Stimulated activated CD8-positive, alpha-beta memory T cell treated with anti-CD3 and anti-CD28 coated beads, Interleukin-12 subunit alpha, Interleukin-12 subunit beta, amount 100 ng/mL, for 4 hours (primary cell): ENCODE data around the gene NT5E.
"Not testable (repeated sequence)": the region's sequence is repeated elsewhere in the genome, so short reads cannot be mapped to it uniquely, and the experiment has no call there.

Source experiments
- DNase-seq: peaks from one replicate; pipeline ENCODE4 v3.0.0-alpha.2; 2020; ENCODE audit warnings: low read depth

Gene NT5E

GRCh38 chr6:85449818-85450759 is at the start of gene NT5E:
Gene NT5E (plus strand): TSS chr6:85450083. CDS start chr6:85450140, 57 bp downstream.
- no peak for DNase-seq

GRCh38 chr6:85400331-85400730 is 49.6 kb upstream of the NT5E start:
- no peak for DNase-seq

GRCh38 chr6:85401186-85402021 is 48.5 kb upstream of the NT5E start:
- no peak for DNase-seq

- no peak for DNase-seq
These were observed 47.8 kb upstream of the NT5E start for GRCh38 chr6:85402071-85402470.

- no peak for DNase-seq
These were observed 47.0 kb upstream of the NT5E start for GRCh38 chr6:85402922-85403321.

- DNase-seq = no peak
These were observed 46.4 kb upstream of the NT5E start for GRCh38 chr6:85403331-85404015.

GRCh38 chr6:85404016-85404563 is 45.8 kb upstream of the NT5E start:
- not testable (repeated sequence) for DNase-seq

- DNase-seq = no peak
These were observed 45.2 kb upstream of the NT5E start for GRCh38 chr6:85404564-85405174.

GRCh38 chr6:85405175-85405852 is 44.6 kb upstream of the NT5E start:
- DNase-seq = no peak

GRCh38 chr6:85405853-85406198 is 44.1 kb upstream of the NT5E start:
- no peak for DNase-seq

- no peak for DNase-seq
These were observed 43.2 kb upstream of the NT5E start for GRCh38 chr6:85406641-85407075.

- no peak for DNase-seq
These were observed 41.8 kb upstream of the NT5E start for GRCh38 chr6:85408039-85408438.

- no peak for DNase-seq
These were observed 36.9 kb upstream of the NT5E start for GRCh38 chr6:85412911-85413430.

GRCh38 chr6:85416049-85416448 is 33.8 kb upstream of the NT5E start:
- DNase-seq = no peak

- DNase-seq = no peak
These were observed 33.1 kb upstream of the NT5E start for GRCh38 chr6:85416766-85417165.

GRCh38 chr6:85417336-85417735 is 32.5 kb upstream of the NT5E start:
- no peak for DNase-seq

GRCh38 chr6:85418059-85418458 is 31.8 kb upstream of the NT5E start:
- DNase-seq = no peak

GRCh38 chr6:85419046-85419759 is 30.7 kb upstream of the NT5E start:
- no peak for DNase-seq

GRCh38 chr6:85420551-85420950 is 29.3 kb upstream of the NT5E start:
- no peak for DNase-seq

GRCh38 chr6:85421181-85421580 is 28.7 kb upstream of the NT5E start:
- no peak for DNase-seq
